Uterus (tissue), 4 donors: ENCODE measurements around the gene CLEC18C. TPM values are rescaled to one million over a fixed set of nuclear protein-coding genes. Genes with fewer than 3 reads are reported as not detected.
"Not testable (repeated sequence)": the region's sequence is repeated elsewhere in the genome, so short reads cannot be mapped to it uniquely, and the experiment has no call there.

Experiments used
- DNase-seq, 2 donors: peaks; one replicate each; pipeline ENCODE4 v3.0.0-alpha.2; 2019 to 2020
- H3K27ac ChIP-seq, 2 donors: fragments of 200-600 bp; sonication (generic); 1 replicate in 1 of 2; 2 replicates in 1 of 2; pipeline ENCODE4 v1.5.1; 2016 to 2018
- H3K27me3 ChIP-seq, 2 donors: fragments of 200-600 bp; sonication (generic); one replicate each; pipeline ENCODE4 v1.5.1; 2018 to 2019; ENCODE audit warnings: control low read depth in 1 of 2
- H3K36me3 ChIP-seq, 2 donors: fragments of 200-600 bp; sonication (generic); one replicate each; pipeline ENCODE4 v1.5.1; 2019; ENCODE audit warnings: control low read depth in 1 of 2
- H3K4me1 ChIP-seq, 2 donors: fragments of 200-600 bp; sonication (generic); one replicate each; pipeline ENCODE4 v1.5.1; 2018 to 2019; ENCODE audit warnings: control low read depth in 1 of 2
- H3K4me3 ChIP-seq, 2 donors: fragments of 200-600 bp; sonication (generic); 1 replicate in 1 of 2; 2 replicates in 1 of 2; pipeline ENCODE4 v1.5.1; 2018 to 2019; ENCODE audit warnings: mild to moderate bottlenecking in 1 of 2
- H3K9me3 ChIP-seq, 2 donors: fragments of 200-600 bp; sonication (generic); one replicate each; pipeline ENCODE4 v1.5.1; 2019; ENCODE audit warnings: control low read depth in 1 of 2
- intact Hi-C: fragments of 100-400 bp; cut with DNase I; formaldehyde crosslinking; loops from one replicate; pipeline ENCODE4 v1.15.1; 2023; ENCODE audit warnings: low total_unique reads
- total RNA-seq, 4 donors: library from RNA; depleted of rRNA in 3 of 4; stranded (reverse); fragments of >200 nt in 3 of 4; gene quantifications; one replicate each; pipeline versions ENCODE4 v1.1.0 to v1.2.4, GENCODE V29; 2014 to 2023
- donor health status: DM: yes; HTN: yes; CAD: no.

The CLEC18C gene
- total RNA-seq, 4 donors from 2014 or later: 0.28 to 1.0 TPM; not detected in 2

DNA sequence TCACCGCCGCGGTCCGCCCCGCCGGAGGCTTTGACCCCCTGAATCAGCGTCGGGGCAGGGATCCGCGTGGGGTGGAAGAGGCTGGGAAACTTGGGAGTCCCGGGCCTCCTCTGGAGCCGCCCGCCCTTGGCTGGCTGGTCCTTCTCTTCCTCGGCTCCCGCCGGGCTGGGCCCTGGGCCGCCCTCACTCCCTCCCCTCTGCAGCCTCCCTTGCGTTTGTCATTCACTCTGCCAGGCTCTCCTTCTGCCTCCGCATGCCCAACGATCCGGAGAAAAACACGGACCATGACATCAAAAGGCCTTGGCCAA is 15.0 kb downstream of the CLEC18C start:
- not testable (repeated sequence) for DNase-seq

GRCh38 chr16:70190574-70190973 is 17.0 kb downstream of the CLEC18C start:
- H3K9me3 ChIP-seq, H3K27me3 ChIP-seq, H3K4me3 ChIP-seq, H3K27ac ChIP-seq, DNase-seq, H3K4me1 ChIP-seq, intact Hi-C loops, H3K36me3 ChIP-seq: not testable (repeated sequence)

More for the DNA sequence above, 15.0 kb downstream of the CLEC18C start:
- H3K36me3 ChIP-seq, H3K4me1 ChIP-seq, H3K27me3 ChIP-seq, H3K9me3 ChIP-seq, intact Hi-C loops: not testable (repeated sequence)
- Histone ChIP-seq H3K4me3 (peak overlapping the region in 1 of 2 donors; percentile 32), H3K27ac (peak overlapping the region; percentile 57 to 77)

- H3K9me3 ChIP-seq, H3K4me3 ChIP-seq, DNase-seq, intact Hi-C loops, H3K4me1 ChIP-seq, H3K36me3 ChIP-seq, H3K27me3 ChIP-seq, H3K27ac ChIP-seq: not testable (repeated sequence)
These were observed 23.2 kb downstream of the CLEC18C start for GRCh38 chr16:70196683-70197300.

- H3K36me3 ChIP-seq, intact Hi-C loops, H3K4me3 ChIP-seq, H3K27me3 ChIP-seq, H3K4me1 ChIP-seq, H3K9me3 ChIP-seq, DNase-seq, H3K27ac ChIP-seq: not testable (repeated sequence)
These were observed 24.0 kb downstream of the CLEC18C start for GRCh38 chr16:70197611-70198010.

GRCh38 chr16:70198230-70198629 is 24.6 kb downstream of the CLEC18C start:
- H3K27me3 ChIP-seq, H3K27ac ChIP-seq, intact Hi-C loops, DNase-seq, H3K9me3 ChIP-seq, H3K4me1 ChIP-seq, H3K36me3 ChIP-seq, H3K4me3 ChIP-seq: not testable (repeated sequence)

DNA sequence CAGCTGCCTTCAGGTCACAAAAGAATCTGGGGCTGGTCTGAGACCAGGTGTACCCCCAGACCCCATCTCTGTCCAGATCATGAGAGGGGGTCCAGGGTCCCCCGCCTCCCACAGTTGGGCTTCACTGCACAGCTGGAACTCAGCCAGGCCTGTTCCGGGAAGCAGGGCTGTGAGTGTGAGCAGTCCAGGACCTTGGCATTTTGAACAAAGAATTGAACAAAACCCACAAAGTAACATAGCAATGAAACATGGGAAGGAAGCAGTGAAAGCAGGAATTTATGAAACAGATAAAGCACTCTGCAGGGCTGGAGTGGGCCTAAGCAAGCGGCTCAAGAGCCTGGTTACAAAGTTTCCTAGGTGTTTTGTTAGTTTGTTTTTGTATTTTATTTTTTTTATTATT is 25.1 kb downstream of the CLEC18C start:
- H3K27me3 ChIP-seq, H3K36me3 ChIP-seq, intact Hi-C loops, H3K9me3 ChIP-seq, H3K4me1 ChIP-seq, H3K4me3 ChIP-seq, H3K27ac ChIP-seq, DNase-seq: not testable (repeated sequence)

DNA sequence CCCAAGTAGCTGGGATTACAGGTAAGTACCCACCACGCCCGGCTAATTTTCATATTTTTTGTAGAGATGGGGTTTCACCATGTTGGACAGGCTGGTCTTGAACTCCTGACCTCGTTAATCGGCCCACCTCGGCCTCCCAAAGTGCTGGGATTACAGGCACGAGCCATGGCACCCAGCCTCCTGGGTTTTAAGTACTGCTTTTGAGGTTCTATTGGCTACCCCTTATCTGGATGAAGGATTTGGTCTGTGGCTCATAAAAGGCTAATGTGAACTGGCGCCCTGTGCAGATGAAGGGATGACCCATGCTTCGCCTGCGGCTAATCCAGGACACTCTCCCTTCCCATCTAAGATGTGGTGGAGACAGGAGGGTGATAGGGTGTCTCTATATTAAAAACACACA is 25.6 kb downstream of the CLEC18C start:
- intact Hi-C loops, H3K27ac ChIP-seq, H3K4me3 ChIP-seq, H3K36me3 ChIP-seq, H3K27me3 ChIP-seq, DNase-seq, H3K4me1 ChIP-seq, H3K9me3 ChIP-seq: not testable (repeated sequence)

- H3K36me3 ChIP-seq, intact Hi-C loops, H3K4me1 ChIP-seq, DNase-seq, H3K27me3 ChIP-seq, H3K4me3 ChIP-seq, H3K9me3 ChIP-seq, H3K27ac ChIP-seq: not testable (repeated sequence)
These were observed 26.5 kb downstream of the CLEC18C start for GRCh38 chr16:70200063-70200462.

DNA sequence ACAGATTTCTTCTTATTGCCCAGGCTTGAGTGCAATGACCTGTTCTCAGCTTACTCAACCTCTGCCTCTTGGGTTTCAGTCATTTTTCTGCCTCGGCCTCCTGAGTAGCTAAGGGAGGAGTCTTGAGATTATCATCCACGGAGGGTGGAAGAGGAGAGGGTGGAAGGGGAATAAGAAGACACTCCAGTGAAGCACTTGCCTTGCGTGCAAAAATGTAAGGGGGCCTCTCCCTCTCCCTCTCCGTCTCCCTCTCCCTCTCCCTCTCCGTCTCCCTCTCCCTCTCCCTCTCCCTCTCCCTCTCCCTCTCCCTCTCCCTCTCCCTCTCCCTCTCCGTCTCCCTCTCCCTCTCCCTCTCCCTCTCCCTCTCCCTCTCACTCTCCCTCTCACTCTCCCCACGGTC is 29.9 kb downstream of the CLEC18C start:
- H3K4me1 ChIP-seq, H3K9me3 ChIP-seq, H3K4me3 ChIP-seq, DNase-seq, H3K27ac ChIP-seq, intact Hi-C loops, H3K27me3 ChIP-seq, H3K36me3 ChIP-seq: not testable (repeated sequence)

DNA sequence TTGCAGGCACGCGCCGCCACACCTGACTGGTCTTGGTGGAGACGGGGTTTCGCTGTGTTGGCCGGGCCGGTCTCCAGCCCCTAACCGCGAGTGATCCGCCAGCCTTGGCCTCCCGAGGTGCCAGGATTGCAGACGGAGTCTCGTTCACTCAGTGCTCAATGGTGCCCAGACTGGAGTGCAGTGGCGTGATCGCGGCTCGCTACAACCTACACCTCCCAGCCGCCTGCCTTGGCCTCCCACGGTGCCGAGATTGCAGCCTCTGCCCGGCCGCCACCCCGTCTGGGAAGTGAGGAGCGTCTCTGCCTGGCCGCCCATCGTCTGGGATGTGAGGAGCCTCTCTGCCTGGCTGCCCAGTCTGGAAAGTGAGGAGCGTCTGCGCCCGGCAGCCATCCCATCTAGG is 30.4 kb downstream of the CLEC18C start:
- H3K4me1 ChIP-seq, DNase-seq, H3K36me3 ChIP-seq, H3K9me3 ChIP-seq, H3K4me3 ChIP-seq, H3K27me3 ChIP-seq, intact Hi-C loops, H3K27ac ChIP-seq: not testable (repeated sequence)

DNA sequence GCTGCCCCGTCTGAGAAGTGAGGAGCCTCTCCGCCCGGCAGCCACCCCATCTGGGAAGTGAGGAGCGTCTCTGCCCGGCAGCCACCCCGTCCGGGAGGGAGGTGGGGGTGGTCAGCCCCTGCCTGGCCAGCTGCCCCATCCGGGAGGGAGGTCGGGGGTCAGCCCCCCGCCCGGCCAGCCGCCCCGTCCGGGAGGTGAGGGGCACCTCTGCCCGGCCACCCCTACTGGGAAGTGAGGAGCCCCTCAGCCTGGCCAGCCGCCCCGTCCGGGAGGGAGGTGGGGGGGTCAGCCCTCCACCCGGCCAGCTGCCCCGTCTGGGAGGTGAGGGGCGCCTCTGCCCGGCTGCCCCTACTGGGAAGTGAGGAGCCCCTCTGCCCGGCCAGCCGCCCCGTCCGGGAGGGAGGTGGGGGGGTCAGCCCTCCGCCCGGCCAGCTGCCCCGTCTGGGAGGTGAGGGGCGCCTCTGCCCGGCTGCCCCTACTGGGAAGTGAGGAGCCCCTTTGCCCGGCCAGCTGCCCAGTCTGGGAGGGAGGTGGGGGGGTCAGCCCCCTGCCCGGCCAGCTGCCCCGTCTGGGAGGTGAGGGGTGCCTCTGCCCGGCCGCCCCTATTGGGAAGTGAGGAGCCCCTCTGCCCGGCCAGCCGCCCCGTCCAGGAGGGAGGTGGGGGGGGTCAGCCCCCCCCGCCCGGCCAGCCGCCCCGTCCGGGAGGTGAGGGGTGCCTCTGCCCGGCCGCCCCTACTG is 31.2 kb downstream of the CLEC18C start:
- H3K27me3 ChIP-seq, H3K36me3 ChIP-seq, H3K9me3 ChIP-seq, intact Hi-C loops, H3K4me1 ChIP-seq, H3K4me3 ChIP-seq, H3K27ac ChIP-seq, DNase-seq: not testable (repeated sequence)

GRCh38 chr16:70206382-70206781 is 32.8 kb downstream of the CLEC18C start:
- H3K27ac ChIP-seq, intact Hi-C loops, H3K9me3 ChIP-seq, H3K27me3 ChIP-seq, H3K4me3 ChIP-seq, H3K4me1 ChIP-seq, H3K36me3 ChIP-seq, DNase-seq: not testable (repeated sequence)

GRCh38 chr16:70218586-70218985 is 45.0 kb downstream of the CLEC18C start:
- intact Hi-C loops: not testable (repeated sequence)

DNA sequence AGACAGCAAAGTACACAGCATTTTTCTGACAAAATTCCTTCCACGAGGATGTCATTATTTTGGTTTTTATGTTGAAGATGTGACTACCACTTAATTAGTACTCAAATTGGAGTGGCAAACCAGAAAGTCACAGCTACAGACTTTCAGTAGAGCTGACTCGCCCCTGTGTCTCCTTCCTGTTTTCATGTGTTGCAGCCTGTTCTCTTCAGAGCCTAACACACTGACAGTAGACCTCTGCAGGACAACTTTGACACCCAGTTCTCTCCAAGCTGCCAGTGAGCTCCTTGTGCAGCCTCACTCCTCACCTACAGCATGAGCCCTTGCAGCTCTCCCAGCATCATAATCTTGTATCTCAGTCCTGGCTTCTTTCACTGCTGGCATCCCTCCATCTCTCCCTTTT is 49.0 kb downstream of the CLEC18C start:
- H3K27ac ChIP-seq, H3K9me3 ChIP-seq, H3K4me3 ChIP-seq, H3K27me3 ChIP-seq, DNase-seq, H3K4me1 ChIP-seq, intact Hi-C loops, H3K36me3 ChIP-seq: not testable (repeated sequence)

More at GRCh38 chr16:70218586-70218985, 45.0 kb downstream of the CLEC18C start:
- H3K4me1 ChIP-seq, H3K4me3 ChIP-seq, H3K36me3 ChIP-seq, H3K27ac ChIP-seq, H3K27me3 ChIP-seq, DNase-seq, H3K9me3 ChIP-seq: not testable (repeated sequence)
